ENCODE measurements around the gene TINAGL1. TPM values are rescaled to one million over a fixed set of nuclear protein-coding genes. Genes with fewer than 3 reads are reported as not detected.

Gene TINAGL1
- total and polyA plus RNA-seq, 2 of the 13 experiments (the other 11 are each of a cell fraction or from before 2014, with no cell fraction given): 24.7 to 76.8 TPM

- TF ChIP-seq ZNF281 (CRISPR knock-in tag; IDR thresholded peaks at IDR 0.05; ENCODE audit: borderline replicate concordance): no peak
- TF ChIP-seq ZNF501 (CRISPR knock-in tag; IDR thresholded peaks at IDR 0.05): 0 out of 2 replicates have a peak, but pooled peaks have one; percentile 33
- TF ChIP-seq ZSCAN5A (CRISPR knock-in tag; IDR thresholded peaks at IDR 0.05; ENCODE audit: borderline replicate concordance): no peak
These were observed 7.9 kb downstream of the TINAGL1 start (continued) for GRCh38 chr1:31583995-31584868.

- Histone ChIP-seq H3K4me1 (ENCODE audit: insufficient read depth, low read length) (peaks cover 39% of the 10 kb centered on the region), H2AFZ (ENCODE audit: low read length) (no peak overlapping the region), H3K36me3 (replicated peaks in 1 of 2; ENCODE audit: control insufficient read depth in 1 of 2, insufficient read depth in 2 of 2, low read length in 2 of 2) (peaks cover 4 to 22% of the 10 kb centered on the region in 2 experiments; a peak in 3 of 5 replicates), H3K4me3 (replicated peaks in 1 of 3; ENCODE audit: insufficient read depth in 1 of 3, low read depth in 2 of 3, low read length in 3 of 3) (no peak overlapping the region), H3K9me3 (ENCODE audit: low read length) (no peaks in the 10 kb centered on the region), H3K9ac (ENCODE audit: insufficient read depth, low read depth, low read length) (no peak overlapping the region), H4K20me1 (ENCODE audit: insufficient read depth, low read length) (0 out of 2 replicates have a peak, but pooled peaks cover 2% of the 10 kb centered on the region), H3K79me2 (ENCODE audit: insufficient read depth, low read length) (no peaks in the 10 kb centered on the region), H3K27me3 (ENCODE audit: control insufficient read depth in 1 of 2, insufficient read depth in 2 of 2, low read length in 2 of 2) (no peaks in the 10 kb centered on the region), H3K27ac (ENCODE audit: extremely low read length, insufficient read depth, low read length) (no peak overlapping the region), H3K4me2 (ENCODE audit: low read depth, low read length) (no peak overlapping the region)
- WGBS (ENCODE audit: low lambda C conversion rate): 98% methylated on average over 20 of the region's 27 CpGs
- CTCF ChIA-PET (ENCODE audit: low intra/inter-chr PET ratio, low total read pairs): no interaction called here
- POLR2A ChIA-PET: interaction anchor here (1.1 to 2.4 kb wide), 2 partner anchors 10 to 12 kb away, joined by 3 to 22 read pairs; partner anchors contain the start of gene TINAGL1
- intact Hi-C loops (cut with micrococcal nuclease; ENCODE audit: unreplicated experiment): no loop called here
- ATAC-seq (no peak), FAIRE-seq (no peak), DNase-seq (ENCODE audit: low spot score) (no peak)
- no TSS peak for BruUV-seq (replicated peaks)
- in situ Hi-C loops (cut with HindIII; ENCODE audit: extremely low pct_ligation_motif_present, low pct_unique_long_range_greater_than_20kb): no loop called here
- TF ChIP-seq CCAR2 (optimal IDR thresholded peaks at IDR 0.05; ENCODE audit: low read depth, low read length) (no peak), ZBTB20 (CRISPR knock-in tag; IDR thresholded peaks at IDR 0.05; ENCODE audit: borderline replicate concordance, low read depth) (no peak), PRMT3 (CRISPR knock-in tag; IDR thresholded peaks at IDR 0.05; ENCODE audit: borderline replicate concordance, low read depth) (no peak), TOE1 (CRISPR knock-in tag; IDR thresholded peaks at IDR 0.05) (no peak), ZNF709 (CRISPR knock-in tag; IDR thresholded peaks at IDR 0.05) (no peak), TP53 (CRISPR knock-in tag; conservative IDR thresholded peaks at IDR 0.05) (no peak), HNRNPL (IDR thresholded peaks at IDR 0.05; ENCODE audit: low read depth, low read length) (peak; percentile 71; the same call in 1 of the 2 replicates), ZNF816 (CRISPR knock-in tag; IDR thresholded peaks at IDR 0.05; ENCODE audit: borderline replicate concordance) (no peak), MLLT10 (CRISPR knock-in tag; IDR thresholded peaks at IDR 0.05) (no peak), REPIN1 (CRISPR knock-in tag; IDR thresholded peaks at IDR 0.05; ENCODE audit: borderline replicate concordance, low read depth) (no peak)
- TF ChIP-seq, protein P1, sequence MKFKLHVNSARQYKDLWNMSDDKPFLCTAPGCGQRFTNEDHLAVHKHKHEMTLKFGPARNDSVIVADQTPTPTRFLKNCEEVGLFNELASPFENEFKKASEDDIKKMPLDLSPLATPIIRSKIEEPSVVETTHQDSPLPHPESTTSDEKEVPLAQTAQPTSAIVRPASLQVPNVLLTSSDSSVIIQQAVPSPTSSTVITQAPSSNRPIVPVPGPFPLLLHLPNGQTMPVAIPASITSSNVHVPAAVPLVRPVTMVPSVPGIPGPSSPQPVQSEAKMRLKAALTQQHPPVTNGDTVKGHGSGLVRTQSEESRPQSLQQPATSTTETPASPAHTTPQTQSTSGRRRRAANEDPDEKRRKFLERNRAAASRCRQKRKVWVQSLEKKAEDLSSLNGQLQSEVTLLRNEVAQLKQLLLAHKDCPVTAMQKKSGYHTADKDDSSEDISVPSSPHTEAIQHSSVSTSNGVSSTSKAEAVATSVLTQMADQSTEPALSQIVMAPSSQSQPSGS (CRISPR knock-in tag; IDR thresholded peaks at IDR 0.05): 0 out of 2 replicates have a peak, but pooled peaks have one; percentile 0
These were observed 8.8 kb downstream of the TINAGL1 start for GRCh38 chr1:31584869-31585735.

Measured in HepG2 (cell line).